Upper lobe of left lung (tissue), 6 donors: Measurements from ENCODE around the gene NUP210. TPM values are rescaled to one million over a fixed set of nuclear protein-coding genes. Genes with fewer than 3 reads are reported as not detected.

Experiments used
- ATAC-seq, 2 donors: fragments of 200-7000 bp; cut with Tn5 transposase; one replicate each; pipeline ENCODE4 v1.9.1; 2022; ENCODE audit warnings: mild to moderate bottlenecking in 2 of 2, moderate library complexity in 2 of 2; ENCODE audit not compliant: low FRiP score in 2 of 2
- DNase-seq, 2 donors: peaks; one replicate each; pipeline ENCODE4 v3.0.0-alpha.2; 2019 to 2020
- H3K27ac ChIP-seq, 4 donors: fragments of 200-600 bp; sonication (generic); one replicate each; pipeline ENCODE4 v1.5.1; 2016 to 2019
- H3K27me3 ChIP-seq, 4 donors: fragments of 200-600 bp; sonication (generic); one replicate each; pipeline ENCODE4 v1.5.1; 2017 to 2019
- H3K36me3 ChIP-seq, 4 donors: fragments of 200-600 bp; sonication (generic); one replicate each; pipeline ENCODE4 v1.5.1; 2016 to 2019
- H3K4me1 ChIP-seq, 4 donors: fragments of 200-600 bp; sonication (generic); one replicate each; pipeline ENCODE4 v1.5.1; 2018 to 2019
- H3K4me3 ChIP-seq, 4 donors: fragments of 200-600 bp; sonication (generic); one replicate each; pipeline ENCODE4 v1.5.1; 2017 to 2019; ENCODE audit warnings: mild to moderate bottlenecking in 2 of 4, moderate library complexity in 1 of 4
- H3K9me3 ChIP-seq, 4 donors: fragments of 200-600 bp; sonication (generic); one replicate each; pipeline ENCODE4 v1.5.1; 2018 to 2019
- CTCF ChIP-seq, 6 experiments: fragments of 450-650 bp in 4 of 6; fragments of 200-600 bp in 2 of 6; sonication (generic) in 2 of 6; IDR thresholded peaks; one replicate each; pipeline ENCODE4 v1.5.1; 2016 to 2019; ENCODE audit warnings: antibody characterized with exemption in 6 of 6
- EP300 ChIP-seq, 4 donors: sonication (generic); formaldehyde crosslinking; IDR thresholded peaks; one replicate each; pipeline ENCODE4 v1.5.1; 2017; ENCODE audit warnings: antibody characterized with exemption in 4 of 4, control low read depth in 2 of 4
- POLR2A ChIP-seq, 4 donors: fragments of 450-650 bp; IDR thresholded peaks; one replicate each; pipeline ENCODE4 v1.5.1; 2016 to 2017; ENCODE audit warnings: antibody characterized with exemption in 4 of 4, mild to moderate bottlenecking in 2 of 4
- POLR2AphosphoS5 ChIP-seq, 2 donors: sonication (generic); formaldehyde crosslinking; IDR thresholded peaks; one replicate each; pipeline ENCODE4 v1.5.1; 2017; ENCODE audit warnings: antibody characterized with exemption in 2 of 2
- WGBS, 2 donors: methylation state at CpG; one replicate each; pipeline ENCODE4 v1.1.5; 2017 to 2018; 5-methylcytosine and 5-hydroxymethylcytosine counted together
- total RNA-seq, 6 donors: library from RNA; depleted of rRNA in 4 of 6; stranded (reverse); fragments of >200 nt in 4 of 6; gene quantifications; one replicate each; pipeline versions ENCODE4 v1.1.0 to v1.2.1, GENCODE V29; 2016 to 2021
- donor health status: DM: no; HTN: no; CAD: no; lungs with moderate emphysema.
- donor health status: DM: no; HTN: yes; CAD: no; lungs with severe emphysema.

NUP210 gene
- total RNA-seq, 6 donors from 2014 or later: 14.6 to 23.0 (median 20.8) TPM

DNA sequence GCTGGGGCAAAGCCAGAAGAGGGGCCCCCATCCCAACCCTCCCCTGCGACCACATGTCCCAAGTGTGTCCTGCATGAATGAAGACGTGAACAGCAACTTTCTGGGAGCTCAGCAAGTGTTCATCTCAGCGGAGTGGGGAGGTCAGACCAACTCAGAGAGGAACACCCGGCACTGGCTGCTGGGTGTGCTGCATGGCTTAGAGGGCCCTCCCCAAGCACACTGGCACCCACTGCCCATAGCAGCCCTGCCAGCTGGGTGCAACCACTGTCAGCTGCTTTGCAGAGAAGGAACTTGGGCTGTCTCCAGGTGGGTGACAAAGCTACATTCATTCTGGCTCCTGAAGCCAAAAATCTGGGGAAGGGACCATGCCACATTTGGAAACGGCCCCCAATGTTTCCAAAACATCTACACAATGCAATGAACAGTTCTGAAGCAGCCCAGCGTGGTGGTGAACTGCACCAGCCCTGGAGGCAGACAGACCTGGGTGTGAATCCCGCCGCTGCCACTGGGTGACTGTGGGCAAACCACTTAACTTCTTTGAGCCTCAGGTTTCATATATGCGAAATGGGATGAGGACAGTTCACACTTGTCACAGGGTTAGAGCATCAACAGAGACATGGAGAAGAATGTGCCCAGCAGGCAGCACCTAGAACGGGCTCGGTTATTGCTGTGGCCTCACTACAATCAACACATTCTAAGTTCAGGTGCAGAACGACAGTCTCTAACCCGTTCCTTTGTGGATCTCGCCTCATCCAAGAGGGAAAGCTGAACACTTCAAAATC is 145.4 kb downstream of the NUP210 start:
- WGBS, 2 donors: 84 to 89% methylated on average over 10 to 14 of the region's 14 CpGs
- Histone ChIP-seq H3K27me3 (no peaks in the 10 kb centered on the region), H3K4me3 (no peak overlapping the region), H3K9me3 (peaks cover 0 to 7% (median 4%) of the 10 kb centered on the region in 4 donors), H3K27ac (no peak overlapping the region), H3K36me3 (no peaks in the 10 kb centered on the region), H3K4me1 (peaks cover 0 to 2% (median 0%) of the 10 kb centered on the region in 4 donors)
- TF ChIP-seq POLR2AphosphoS5 (IDR thresholded peaks at IDR 0.05) (no peak), POLR2A (IDR thresholded peaks at IDR 0.05) (no peak), CTCF (IDR thresholded peaks at IDR 0.05) (no peak), EP300 (IDR thresholded peaks at IDR 0.05) (no peak)
- DNase-seq (no peak), ATAC-seq (no peak)

DNA sequence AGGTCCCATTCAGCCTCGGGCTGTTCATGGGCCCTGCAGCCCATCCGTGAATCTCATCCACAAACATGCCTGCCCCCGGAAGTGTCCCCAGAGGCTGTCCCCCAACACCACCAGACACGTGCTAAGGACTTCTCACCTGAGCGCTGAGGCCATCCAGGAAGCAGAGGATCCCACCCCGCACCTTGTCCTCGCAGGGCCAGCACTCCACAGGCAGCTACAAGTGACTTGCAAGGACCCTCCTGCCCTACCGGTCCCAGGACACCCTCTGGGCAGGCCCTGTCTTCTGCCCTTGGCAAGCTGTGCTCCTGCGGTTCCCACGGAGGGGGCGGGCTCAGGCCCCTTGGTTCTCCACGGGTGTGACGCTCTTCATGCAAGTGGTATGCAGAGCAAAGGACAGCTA is 146.0 kb downstream of the NUP210 start:
- Histone ChIP-seq H3K27ac (no peak overlapping the region), H3K4me3 (no peak overlapping the region), H3K36me3 (no peaks in the 10 kb centered on the region), H3K4me1 (peaks cover 0 to 2% (median 0%) of the 10 kb centered on the region in 4 donors), H3K27me3 (no peaks in the 10 kb centered on the region), H3K9me3 (peaks cover 0 to 9% (median 9%) of the 10 kb centered on the region in 4 donors)
- ATAC-seq (no peak), DNase-seq (no peak)
- no peak for TF ChIP-seq CTCF (IDR thresholded peaks at IDR 0.05)
- no peak for TF ChIP-seq POLR2A (IDR thresholded peaks at IDR 0.05)
- no peak for TF ChIP-seq EP300 (IDR thresholded peaks at IDR 0.05)
- TF ChIP-seq POLR2AphosphoS5 (IDR thresholded peaks at IDR 0.05): no peak
- 55 to 67% methylated on average over 13 of the region's 13 CpGs for WGBS, 2 donors

DNA sequence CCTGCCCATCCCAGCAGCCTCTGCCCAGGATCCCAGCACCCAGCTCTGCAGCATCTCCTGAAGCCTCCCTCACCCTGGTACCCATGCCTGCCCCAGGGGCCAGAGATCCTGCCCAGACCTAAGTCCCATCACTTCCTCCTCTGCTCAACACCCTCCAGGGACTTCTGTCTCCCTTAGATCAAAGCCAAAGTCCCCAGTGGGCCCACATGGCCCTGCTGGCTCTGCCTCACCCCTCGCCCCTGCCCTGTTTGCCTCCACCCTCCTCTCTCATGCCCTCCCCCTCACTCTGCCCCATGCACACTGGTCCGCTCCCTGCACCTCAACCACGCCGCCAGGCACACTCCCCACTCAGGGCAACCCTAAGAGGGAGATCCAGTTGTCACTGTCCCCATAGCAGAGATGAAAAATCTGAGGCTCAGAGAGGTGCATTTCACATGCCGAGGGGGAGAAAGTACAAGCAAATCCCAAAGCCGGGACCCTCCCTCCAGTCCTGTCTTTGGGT is 146.5 kb downstream of the NUP210 start:
- no peak for ATAC-seq
- Histone ChIP-seq H3K36me3 (no peaks in the 10 kb centered on the region), H3K4me3 (no peak overlapping the region)

DNA sequence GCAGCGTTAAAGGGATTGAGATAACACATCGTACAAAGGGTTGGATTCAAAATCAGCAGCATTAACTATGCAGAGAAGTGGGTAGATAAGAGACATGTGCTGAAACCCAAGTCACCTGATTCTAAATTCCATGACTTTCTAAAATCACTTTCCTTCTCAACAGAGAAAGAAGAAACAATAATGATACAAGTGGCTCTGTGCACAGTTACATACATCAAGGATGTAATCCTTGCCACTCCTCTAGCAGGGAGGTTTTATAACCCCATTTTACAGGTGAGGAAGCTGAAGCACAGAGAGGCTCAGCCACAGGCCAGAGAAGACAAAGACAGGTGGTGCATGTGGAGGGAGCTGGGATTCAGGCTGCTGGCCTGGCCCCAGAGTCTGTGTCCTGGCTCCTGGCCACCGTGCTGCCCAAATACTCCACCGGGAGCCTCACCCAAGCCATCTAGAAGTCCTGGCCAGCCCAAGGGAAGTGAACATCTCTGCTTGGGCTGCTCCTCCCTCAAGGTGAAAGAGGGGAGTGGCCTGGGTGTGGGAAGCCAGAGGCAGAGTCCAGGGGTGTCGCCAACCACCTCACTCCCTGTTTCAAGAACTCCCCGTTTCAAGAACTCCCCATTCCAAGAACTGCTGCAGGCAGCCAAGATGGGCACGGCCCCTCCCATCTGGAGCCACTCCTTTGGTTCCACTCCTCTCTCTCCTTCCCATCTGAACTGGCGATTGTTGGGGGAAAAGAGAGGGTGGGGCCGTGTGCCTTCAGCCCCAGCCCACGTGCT is 147.1 kb downstream of the NUP210 start:
- Histone ChIP-seq H3K4me1 (peaks cover 0 to 2% (median 0%) of the 10 kb centered on the region in 4 donors), H3K27ac (no peak overlapping the region), H3K36me3 (no peaks in the 10 kb centered on the region), H3K4me3 (no peak overlapping the region), H3K9me3 (peaks cover 0 to 9% (median 9%) of the 10 kb centered on the region in 4 donors), H3K27me3 (no peaks in the 10 kb centered on the region)
- no peak for ATAC-seq
- no peak for TF ChIP-seq POLR2A (IDR thresholded peaks at IDR 0.05)
- DNase-seq: no peak
- 57 to 59% methylated on average over 6 to 10 of the region's 10 CpGs for WGBS, 2 donors

More for the DNA sequence above, 146.5 kb downstream of the NUP210 start:
- TF ChIP-seq POLR2A (IDR thresholded peaks at IDR 0.05) (no peak), EP300 (IDR thresholded peaks at IDR 0.05) (no peak), POLR2AphosphoS5 (IDR thresholded peaks at IDR 0.05) (no peak), CTCF (IDR thresholded peaks at IDR 0.05) (no peak)
- peaks cover 0 to 9% (median 9%) of the 10 kb centered on the region in 4 donors for H3K9me3 ChIP-seq
- no peaks in the 10 kb centered on the region for H3K27me3 ChIP-seq
- WGBS, 2 donors: 70 to 85% methylated on average over 5 to 6 of the region's 6 CpGs
- no peak overlapping the region for H3K27ac ChIP-seq
- H3K4me1 ChIP-seq: peaks cover 0 to 2% (median 0%) of the 10 kb centered on the region in 4 donors
- DNase-seq: no peak

DNA sequence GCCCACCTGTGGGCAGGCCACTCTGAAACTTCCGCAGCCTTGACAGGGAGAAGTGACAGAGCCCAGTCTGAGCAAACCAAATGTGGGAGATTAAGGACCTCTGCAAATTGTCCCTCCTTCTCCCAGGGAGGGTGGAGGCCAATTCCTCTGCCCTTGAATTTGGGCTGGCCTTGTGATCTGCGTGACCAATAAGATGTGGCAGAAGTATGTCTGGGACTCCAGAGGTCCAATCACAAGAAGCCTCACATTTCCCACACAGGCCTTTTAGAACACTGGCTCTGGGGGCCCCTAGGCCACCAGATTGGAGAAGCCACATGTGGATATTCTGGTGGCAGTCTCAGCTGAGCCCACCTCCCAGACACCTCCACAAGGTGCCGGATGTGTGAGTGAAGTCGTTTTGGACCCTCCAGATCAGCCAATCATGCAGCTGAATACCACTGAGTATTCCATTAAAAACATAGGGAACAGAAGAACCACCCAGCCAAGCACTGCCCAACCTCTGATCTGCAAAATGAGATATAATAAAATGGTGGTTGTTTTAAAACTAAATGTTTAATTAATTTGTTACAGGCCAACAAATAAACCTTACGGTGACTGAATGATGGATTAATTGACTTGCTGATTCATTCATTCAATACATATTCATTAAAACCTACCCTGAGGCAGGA is 150.3 kb downstream of the NUP210 start:
- TF ChIP-seq POLR2AphosphoS5 (IDR thresholded peaks at IDR 0.05) (no peak), POLR2A (IDR thresholded peaks at IDR 0.05) (no peak), CTCF (IDR thresholded peaks at IDR 0.05) (no peak), EP300 (IDR thresholded peaks at IDR 0.05) (no peak)
- Histone ChIP-seq H3K4me3 (no peak overlapping the region), H3K27ac (no peak overlapping the region), H3K27me3 (no peaks in the 10 kb centered on the region), H3K4me1 (no peaks in the 10 kb centered on the region), H3K36me3 (no peaks in the 10 kb centered on the region), H3K9me3 (peaks cover 0 to 9% (median 9%) of the 10 kb centered on the region in 4 donors)
- DNase-seq (no peak), ATAC-seq (no peak)
- 89 to 95% methylated on average over 4 to 5 of the region's 5 CpGs for WGBS, 2 donors
